COLO668 (cell line): ENCODE data around the gene EML1.

Experiments
- DNase-seq: peaks from one replicate; lab custom pipeline; 2025; ENCODE audit not compliant: unreplicated experiment; lab: John Stamatoyannopoulos, UW

EML1 gene

DNA sequence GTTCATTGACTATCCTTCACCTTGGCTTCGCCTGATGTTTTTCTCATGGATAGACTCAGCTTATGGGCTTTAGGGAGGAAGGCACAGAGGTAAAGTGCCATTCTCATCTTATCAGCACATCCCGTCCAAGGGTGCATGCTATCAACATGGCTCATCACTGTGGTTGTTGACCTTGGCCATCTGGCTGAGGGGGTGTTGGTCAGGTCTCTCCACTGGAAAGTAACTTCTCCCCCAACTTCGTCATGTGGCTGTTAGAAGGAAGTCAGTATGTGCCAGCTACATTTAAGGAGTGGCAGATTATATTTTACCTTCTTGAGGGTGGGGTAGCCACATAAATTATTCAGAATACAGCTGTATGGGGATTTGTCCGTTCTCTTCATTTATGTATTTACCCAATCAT is 68.9 kb downstream of the EML1 start:
- DNase-seq, result no peak

DNA sequence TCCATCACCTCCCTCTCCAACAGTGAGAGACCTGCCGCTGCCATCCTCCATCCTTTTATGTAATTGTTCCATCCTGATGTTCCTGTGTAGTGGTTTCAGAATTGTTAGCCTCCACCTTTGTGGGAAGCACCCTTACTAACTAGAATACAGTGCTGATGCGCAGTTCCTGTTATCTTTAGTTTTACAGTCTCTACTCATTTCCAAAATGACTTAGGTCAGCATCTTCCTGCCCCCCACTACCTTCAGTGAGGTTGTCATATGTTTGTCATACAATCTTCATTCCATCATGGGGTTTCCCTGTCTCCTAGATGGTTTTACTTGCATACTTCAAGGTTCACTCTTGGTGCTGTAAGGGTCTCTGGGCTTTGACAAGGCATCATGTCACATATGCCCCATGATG is 69.8 kb downstream of the EML1 start:
- DNase-seq, result no peak

DNA sequence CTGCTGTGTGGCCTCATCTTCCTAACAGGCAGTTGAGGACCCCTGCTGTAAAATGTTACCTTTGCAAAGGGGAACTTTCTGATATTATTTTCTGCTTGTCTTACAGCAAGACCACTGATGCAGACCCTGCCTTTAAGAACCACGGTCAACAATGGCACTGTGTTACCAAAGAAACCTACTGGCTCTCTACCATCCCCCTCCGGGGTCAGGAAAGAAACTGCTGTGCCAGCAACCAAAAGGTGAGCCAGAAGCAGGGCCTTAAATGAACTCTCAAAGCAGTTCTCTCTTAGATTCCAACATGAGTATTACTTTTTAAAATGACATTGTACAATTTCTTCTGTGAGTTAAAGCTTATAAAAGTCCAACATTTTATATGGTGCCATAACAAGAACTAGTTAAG is 72.2 kb downstream of the EML1 start:
- DNase-seq, result no peak

DNA sequence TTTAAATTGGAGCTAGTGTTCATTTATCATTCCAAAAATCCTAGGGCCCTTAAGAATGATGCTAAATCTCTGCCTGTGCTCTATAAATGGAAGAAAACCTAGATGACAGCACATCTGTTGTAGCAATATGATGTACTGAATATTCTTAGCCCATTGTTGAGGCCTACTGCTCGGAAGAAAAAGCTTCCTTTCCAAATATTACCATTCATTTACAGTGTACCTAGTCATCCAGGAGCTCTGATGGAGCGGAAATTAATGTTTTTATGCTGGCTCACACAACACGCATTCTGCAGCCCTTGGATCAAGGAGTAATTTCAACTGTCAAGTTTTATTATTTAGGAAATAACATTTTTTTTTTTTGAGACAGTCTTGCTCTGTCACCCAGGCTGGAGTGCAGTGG is 77.4 kb downstream of the EML1 start:
- DNase-seq, result no peak

DNA sequence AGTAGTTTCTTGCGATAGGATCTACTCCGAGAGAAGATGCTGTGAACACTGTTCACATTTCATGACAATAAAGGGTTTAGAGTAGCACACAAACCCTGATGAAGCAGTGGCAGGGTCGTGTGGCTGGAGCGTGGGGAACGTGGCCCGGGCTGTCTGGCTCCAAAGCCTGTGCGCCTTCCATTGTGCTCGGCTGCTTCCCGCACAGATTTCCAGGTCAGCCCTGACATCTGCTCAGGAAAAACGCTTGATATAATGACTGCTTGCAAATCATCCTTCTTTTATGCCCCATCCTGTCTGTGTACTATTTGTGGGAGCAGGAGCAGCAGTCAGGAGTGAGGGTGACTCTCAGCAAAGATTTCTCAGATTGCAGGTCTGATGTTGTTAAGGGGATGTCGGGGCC is 78.6 kb downstream of the EML1 start:
- no peak for DNase-seq

DNA sequence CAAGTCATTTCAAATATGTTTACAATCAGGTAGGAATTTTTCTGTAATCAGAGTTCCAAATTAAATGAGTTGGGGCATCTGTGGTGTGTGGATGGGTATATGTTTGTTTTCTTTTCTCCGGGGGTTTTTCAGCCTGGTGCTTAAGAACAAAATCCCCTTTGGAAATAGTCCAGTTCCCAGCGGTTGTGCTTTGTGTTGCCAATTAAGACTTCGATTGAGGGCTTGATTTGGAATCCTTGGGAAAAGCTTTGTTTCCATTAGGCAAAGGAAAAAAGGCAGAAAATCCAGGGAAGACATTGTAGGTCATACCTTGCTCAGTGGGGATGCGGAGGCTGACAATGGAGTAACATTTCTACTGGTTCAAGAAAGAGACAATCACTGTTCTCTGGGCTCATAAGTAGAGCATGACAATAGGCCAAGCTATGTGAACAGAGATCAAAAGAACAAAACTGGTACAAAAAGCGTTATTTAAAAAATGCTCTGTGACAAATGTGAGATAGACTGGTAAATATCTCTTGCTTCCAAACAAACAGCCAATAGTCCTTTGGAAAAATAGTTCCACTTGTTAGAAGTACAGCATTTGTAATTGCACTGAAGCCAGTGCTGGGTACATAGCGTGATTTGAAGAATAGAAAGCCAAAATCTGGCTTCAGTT is 79.7 kb downstream of the EML1 start:
- DNase-seq, result no peak

DNA sequence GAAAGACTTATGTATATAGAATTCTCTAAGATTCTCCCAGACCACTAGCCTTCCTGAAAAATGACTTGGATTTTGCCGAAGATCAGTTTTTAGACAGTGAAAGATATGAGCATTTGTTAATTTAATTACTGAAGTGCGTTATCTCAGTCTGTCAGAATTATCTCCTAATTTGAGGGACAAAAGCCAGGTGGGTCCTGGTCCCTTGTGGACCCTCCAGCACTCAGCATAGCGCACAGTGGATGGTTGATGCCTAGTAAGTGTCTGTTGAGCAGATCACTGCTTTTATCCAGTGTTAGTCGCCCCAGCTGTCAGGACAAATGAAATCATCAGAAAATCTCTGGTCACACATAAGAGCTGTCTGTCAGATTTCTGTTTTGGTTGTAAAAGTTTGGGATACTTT is 80.4 kb downstream of the EML1 start:
- DNase-seq, result no peak

DNA sequence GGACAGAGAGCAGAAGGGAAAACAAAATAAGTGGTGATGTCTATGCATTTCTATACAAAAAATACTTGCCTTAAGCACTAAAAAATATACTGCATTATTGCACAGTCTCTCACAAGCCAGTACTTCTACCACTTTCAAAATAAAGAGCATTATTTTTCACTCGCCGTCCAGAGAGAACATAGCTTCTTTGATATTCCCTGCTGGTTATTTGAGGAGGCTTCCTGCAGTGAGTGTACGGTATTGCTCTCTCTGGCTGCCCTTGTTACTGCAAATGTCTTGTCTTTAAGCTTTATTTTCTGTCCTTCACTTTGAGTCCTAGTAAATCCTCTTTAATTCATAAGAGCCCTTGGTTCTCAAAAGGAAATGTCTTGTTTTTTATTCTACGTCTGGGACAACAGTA is 81.1 kb downstream of the EML1 start:
- DNase-seq, result no peak

DNA sequence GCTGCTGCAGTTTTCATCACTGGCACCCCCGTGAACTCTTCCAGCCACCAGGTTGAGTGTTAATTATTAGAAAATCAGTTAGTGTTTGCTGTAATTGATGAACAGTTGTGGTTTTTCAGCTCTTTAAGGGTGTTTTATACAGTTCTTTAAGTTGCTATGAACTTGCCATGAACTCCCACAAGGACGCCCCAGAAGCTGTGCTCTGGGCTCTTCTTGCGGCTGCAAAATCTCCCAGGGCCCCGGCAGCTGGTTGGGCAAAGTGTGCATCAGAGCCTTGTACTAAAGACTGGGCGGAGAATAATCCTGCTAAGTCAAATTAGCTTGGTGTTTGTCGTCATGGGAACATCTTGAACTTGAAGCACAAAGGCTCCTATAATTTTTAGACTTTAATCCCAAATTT is 82.2 kb downstream of the EML1 start:
- no peak for DNase-seq

DNA sequence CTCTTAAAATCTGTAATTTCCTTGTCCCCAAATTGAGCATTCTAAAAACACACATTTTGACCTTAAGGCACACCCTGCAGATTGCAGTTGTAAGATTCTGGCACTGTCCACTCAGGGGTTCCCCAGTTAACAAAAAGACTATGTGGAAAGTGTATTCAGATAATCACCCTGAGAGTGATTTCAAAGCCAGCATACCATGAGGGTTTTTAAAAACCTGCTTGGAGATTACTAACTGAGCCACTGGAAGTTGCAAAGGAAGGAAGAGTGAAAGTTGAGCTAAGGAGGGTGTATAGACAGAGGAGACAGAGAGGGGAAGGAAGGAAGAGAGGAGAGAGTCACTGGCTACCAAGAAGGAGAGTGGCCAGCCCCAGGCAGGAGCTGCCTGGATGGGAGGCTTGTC is 82.6 kb downstream of the EML1 start:
- no peak for DNase-seq

DNA sequence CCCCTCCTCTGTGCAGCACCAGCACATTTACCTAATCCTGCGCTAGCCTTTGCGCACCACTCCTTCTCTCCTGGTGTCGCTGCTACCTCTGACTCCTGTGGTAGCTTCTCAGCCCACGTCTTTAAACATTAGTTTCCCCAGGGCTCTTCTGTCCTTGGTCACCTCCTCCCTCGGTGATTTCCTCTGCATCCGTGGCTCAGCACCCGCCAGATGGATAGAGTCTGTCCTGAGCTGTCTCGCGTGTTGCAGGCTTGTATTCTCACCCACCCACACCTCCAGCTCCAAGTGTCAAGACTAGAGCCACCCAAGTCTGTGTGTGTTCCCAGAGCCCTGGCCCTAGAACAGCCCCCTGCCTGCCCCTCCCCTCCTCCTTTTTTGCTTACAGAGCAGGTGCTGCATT is 83.2 kb downstream of the EML1 start:
- DNase-seq, result no peak

DNA sequence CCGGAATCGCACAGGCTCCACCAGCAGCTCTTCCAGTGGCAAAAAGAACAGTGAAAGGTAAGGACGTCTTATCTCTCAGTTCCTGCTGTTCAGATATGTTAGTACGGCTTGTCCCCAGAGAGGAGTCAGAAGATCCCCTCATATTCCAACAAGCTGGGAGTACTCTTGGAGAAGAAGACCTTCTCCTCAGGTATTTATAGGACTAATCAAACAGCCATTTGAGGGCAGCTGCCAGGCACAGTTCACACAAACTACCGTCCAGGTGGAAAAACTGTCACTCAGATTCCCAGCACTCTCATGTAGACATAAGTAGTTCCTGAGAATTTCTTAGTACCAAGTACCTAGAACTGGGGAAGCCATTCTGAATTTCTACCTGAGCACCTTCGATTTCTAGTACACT is 85.3 kb downstream of the EML1 start:
- DNase-seq, result no peak

DNA sequence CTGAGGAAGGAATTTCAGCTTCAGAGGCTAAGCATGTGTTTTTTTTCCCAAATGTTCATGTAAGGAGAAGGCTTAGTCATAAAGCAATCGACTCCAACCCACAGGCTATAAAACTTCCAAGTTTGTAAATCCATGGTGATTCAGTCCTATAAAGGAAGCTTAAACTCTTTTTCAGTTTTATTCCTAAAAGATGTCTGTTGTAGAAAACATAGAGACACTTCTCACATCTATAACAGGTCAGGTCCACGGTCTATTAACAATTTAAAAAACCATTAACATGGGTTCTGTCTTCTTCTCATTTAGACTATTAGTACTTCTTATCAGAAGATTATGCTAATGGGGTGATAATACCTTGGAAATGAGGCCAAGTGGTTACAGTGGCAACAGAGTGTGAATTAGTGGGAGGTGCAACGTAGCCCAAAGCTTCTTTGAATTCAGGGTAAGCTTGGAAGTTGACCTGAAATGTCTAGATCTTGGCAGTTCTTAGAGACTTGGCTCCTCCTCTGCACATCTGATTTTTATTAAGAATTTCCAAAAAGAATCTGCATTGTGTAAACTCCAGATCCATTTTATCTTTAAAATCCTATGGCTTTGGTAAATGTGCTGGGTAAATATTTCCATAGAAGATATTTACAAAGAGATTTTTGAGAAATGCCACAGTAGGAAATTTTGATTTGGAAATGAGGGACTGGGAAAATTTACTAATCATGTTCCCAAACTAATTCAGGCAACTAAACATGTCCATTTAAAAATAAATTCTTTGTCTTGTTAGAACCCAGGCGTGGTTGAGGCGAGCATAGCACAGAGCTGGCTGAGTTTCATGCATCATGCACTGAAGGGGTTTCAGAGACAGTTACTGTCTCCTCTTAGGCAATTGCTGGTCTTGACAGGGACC is 86.4 kb downstream of the EML1 start:
- no peak for DNase-seq

DNA sequence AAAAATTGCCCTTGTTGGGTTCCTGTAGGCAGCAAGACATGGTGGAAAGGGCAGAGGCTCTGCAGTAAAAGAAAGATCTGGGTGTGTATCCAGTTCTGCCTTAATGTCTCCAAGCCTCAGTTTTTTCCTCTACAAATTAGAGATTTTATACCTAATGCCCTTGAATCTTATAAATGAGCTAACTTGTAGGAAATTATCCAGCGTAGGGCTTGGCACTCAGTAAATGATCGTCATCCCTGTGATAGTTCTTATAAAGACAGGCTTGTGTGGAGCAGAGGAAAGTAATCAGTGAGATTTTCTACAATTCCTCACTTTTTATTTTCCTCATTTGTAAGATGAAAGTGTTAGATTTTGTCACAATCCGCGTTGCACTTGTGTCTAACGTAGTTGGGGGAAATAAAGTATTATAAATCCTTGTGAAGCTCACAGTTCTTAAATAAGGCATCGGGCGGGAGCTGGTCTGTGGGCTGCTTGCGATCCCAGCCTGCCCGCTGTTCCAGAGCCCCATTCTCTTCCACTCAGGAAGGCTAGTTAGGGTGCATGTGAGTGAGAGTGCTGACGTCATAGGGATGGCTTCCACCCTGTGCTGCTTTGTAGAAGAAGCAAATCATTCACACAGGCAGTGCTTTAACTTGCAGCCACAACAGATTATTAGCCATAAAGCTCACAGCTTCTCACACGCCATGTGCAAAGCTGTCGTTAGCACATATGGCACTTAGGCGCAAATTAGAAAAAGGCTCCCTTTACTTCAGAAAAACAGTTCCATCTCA is 87.6 kb downstream of the EML1 start:
- DNase-seq, result no peak

DNA sequence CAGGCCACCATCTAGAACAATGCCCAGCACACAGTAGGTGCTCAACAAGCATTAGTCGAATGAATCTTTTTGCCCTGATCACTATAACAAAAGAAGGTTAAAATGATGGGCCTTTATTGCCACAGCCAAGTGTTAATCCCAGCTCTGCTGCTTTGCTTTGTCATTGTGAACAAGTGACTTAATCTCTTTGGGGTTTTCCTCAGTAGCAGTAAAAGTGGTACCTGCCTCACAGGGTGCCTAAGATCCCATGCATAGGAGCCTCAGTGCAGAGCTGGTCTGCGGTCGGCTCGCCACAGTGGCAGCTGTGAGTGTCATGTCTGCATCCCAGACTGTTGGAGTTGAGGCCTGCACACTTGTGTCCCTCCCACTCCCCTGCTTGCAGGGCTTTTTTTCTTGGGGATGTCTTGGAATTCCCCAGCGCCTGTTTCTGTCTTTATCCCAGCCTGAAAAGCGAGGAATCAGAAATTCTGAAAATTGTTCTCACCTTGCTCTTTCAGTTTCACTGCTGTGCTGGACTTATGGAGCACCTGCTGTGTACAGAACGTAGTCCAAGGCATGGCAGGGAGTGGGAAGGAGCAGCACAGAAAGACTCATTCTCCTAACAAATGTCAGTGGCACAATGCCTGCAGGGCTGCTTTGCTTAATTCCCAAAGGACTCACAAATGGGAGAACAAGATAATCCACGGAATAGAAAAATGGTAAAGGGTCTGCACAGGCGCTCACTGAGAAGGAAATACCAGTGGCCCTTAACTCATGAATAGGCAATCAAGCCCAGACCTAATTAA is 90.8 kb downstream of the EML1 start:
- DNase-seq, result no peak

DNA sequence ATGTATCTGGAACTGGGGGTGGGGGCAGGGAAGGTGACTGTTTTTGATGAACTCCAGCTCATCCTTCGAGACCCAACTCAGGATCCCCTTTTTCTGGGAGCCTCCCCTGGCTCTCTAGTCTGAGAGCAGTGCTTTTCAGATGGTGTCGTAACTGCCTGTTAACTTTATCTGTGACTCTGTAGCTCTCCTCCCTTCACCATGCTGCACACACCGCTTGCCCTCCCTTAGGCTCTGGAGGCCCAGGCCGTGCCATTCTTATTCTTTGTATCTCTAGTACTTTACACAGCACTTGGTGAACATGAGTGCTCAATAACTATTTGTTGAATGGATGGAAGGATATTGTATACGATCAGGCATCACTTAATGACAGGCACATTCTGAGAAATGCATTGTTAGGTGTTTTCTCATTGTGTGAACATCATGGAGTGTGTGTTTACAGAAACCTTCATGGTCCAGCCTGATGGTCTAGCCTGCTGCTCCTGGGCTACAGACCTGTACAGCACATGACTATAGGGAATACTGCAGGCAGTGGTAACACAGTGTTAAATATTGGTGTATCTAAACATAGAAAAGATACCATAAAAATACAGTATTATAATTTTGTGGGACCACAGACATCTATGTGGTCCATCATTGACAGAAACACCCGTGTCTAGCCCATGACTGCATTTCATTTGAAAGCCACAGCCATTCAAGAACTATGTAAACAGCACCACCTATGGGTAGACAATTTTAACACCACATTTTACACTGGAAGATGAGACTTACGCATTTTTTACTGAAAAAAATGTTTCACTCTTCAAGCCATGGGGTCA is 91.8 kb downstream of the EML1 start:
- no peak for DNase-seq

DNA sequence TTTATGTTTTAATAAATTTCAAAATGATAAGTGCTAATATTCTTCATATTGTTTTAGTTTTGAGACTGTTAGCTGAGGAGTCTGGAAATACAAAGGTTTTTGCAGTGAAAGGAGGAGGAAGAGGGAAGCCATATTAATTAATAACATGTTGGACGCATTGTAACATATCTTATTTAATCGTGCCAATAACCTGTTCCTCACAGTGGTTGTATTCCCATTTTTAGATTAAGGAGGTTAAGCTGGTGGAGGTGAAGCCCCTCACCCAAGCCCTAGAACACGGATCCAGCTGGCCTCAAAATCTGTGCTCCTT is 92.4 kb downstream of the EML1 start:
- no peak for DNase-seq

DNA sequence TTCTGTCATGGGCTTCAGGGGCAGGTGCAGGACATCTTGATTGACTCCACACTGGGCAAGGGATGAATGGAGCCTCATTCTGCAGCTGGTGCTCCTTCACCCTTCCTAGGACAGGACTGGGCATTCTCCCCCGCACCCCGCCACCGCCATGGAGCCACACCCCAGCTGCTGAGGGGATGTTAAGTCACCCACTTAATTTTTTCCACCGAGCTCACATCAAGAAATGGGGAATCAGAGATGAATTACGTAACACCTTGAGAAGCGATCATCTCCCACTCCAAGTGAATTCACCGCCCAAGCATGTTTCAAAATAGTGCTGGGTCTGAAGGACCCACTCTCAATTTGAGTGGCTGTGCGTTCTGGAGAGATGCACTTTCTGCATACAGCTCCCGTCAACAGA is 94.2 kb downstream of the EML1 start:
- DNase-seq, result no peak

DNA sequence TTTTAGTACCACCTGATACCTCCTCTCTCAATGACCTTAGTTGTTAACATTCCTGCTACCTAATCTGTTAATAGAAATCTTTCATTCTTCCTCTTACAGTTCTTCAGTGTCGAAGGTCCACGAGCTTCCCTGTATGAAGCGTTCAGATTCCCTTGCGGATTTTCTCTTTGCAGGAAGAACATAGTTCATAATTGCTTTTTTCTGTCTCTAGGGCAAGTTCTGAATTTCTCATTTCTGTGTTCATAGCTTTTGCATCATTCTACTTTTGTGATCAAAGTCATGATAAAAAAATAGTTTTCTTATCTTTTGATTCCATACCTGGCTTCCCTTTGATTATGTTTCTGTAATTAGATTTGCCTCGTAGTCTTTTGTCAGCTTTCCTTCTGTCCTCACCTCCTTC is 94.9 kb downstream of the EML1 start:
- no peak for DNase-seq

DNA sequence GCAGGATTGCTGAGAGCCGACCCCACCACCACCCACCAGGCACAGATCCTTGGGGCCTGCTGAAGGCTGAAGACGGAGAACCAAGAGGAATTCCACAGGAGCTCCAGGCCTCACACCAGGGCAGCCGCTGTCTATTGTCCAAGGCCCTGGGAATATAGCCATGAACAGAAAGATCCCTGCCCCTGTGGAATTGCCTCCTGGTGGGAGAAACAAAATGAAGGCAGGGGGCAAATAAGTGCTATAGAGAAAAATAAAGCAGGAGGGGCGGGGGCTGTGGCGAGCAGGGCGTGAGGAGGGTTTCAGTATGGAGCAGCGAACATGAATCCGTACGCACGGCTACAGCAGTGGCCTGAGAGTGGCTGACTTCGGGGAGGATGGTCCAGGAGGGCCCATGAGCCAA is 96.1 kb downstream of the EML1 start:
- no peak for DNase-seq

DNA sequence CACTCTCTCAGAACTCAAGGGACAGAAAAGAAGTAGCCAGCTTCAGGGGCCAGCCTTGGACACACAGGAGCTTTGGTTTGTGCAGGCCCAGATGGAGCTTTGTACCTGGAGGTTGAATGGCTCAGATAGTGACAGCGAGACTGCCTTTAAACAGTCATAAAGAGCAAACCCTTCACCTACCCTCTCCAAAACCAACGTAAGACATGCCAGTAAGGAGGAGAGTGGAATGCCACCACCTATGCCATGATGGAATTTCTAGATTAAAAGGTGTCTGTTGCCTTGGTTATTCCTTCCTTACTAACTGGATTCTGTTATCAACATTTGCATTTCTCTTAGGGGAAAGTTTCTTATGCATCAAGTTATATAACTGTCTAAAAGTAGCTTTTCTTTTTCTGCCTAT is 98.1 kb downstream of the EML1 start:
- DNase-seq, result no peak
